Activated T-cell treated with anti-CD3 and anti-CD28 coated beads, Interleukin-2, amount 50 U/mL, for 1 hour (primary cell): ENCODE data around the gene SPDYE11.
"Not testable (repeated sequence)": the region's sequence is repeated elsewhere in the genome, so short reads cannot be mapped to it uniquely, and the experiment has no call there.

Experiments
- DNase-seq: peaks from one replicate; pipeline ENCODE4 v3.0.0-alpha.2; 2020

The SPDYE11 gene, protein sequence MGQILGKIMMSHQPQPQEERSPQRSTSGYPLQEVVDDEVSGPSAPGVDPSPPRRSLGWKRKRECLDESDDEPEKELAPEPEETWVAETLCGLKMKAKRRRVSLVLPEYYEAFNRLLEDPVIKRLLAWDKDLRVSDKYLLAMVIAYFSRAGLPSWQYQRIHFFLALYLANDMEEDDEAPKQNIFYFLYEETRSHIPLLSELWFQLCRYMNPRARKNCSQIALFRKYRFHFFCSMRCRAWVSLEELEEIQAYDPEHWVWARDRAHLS

DNA sequence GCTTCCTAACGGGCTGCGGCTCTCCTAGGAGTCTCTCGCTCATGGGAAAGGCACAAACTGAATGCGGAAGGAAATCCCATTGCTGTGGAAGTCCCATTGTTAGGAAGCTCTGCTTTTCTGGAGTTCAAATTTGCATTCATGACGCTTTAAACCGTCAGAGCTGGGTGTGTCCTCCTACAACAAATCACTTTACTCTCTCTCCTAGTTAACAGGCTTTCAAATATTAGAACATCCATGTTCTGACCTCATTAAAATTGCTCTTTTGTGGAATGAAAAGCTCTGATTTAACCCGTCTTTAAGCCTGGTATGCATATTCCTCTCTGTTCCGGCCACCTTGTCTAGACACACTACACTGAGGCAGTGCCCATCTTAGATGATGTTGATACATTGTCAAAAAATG, at the start of gene SPDYE11:
SPDYE11 (minus strand) TSS at position 101 of the 400 bp plus-strand sequence. CDS start 1,800 bp downstream, outside the sequence.
- DNase-seq: not testable (repeated sequence)

DNA sequence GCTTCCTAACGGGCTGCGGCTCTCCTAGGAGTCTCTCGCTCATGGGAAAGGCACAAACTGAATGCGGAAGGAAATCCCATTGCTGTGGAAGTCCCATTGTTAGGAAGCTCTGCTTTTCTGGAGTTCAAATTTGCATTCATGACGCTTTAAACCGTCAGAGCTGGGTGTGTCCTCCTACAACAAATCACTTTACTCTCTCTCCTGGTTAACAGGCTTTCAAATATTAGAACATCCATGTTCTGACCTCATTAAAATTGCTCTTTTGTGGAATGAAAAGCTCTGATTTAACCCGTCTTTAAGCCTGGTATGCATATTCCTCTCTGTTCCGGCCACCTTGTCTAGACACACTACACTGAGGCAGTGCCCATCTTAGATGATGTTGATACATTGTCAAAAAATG, 28.2 kb upstream of the SPDYE11 start, which contains the start of gene SPDYE9:
SPDYE9 (minus strand) TSS at position 101 of the 400 bp plus-strand sequence. CDS start 1,800 bp downstream, outside the sequence.
- not testable (repeated sequence) for DNase-seq

DNA sequence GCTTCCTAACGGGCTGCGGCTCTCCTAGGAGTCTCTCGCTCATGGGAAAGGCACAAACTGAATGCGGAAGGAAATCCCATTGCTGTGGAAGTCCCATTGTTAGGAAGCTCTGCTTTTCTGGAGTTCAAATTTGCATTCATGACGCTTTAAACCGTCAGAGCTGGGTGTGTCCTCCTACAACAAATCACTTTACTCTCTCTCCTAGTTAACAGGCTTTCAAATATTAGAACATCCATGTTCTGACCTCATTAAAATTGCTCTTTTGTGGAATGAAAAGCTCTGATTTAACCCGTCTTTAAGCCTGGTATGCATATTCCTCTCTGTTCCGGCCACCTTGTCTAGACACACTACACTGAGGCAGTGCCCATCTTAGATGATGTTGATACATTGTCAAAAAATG, 28.0 kb downstream of the SPDYE11 start, which contains the start of gene SPDYE8:
SPDYE8 (minus strand) TSS at position 101 of the 400 bp plus-strand sequence. CDS start 1,800 bp downstream, outside the sequence.
- not testable (repeated sequence) for DNase-seq

DNA sequence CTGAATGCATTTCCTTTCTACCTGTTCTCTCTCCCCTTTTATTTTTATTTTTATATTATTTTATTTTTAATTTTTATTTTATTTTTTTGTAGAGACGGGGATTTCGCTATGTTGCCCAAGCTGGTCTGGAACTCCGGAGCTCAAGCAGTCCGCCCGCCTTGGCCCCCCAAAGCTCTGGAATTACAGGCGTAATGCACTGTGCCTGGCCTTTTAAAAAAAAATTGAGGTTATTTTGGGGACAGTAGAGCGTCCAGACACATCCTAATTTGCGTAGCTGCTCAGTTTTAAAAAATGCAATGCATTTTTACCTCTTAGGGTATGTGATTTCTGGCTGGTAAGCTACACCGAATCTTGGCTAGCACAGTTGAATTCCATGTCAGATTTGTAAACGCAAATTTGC, 51.2 kb downstream of the SPDYE11 start:
- not testable (repeated sequence) for DNase-seq

DNA sequence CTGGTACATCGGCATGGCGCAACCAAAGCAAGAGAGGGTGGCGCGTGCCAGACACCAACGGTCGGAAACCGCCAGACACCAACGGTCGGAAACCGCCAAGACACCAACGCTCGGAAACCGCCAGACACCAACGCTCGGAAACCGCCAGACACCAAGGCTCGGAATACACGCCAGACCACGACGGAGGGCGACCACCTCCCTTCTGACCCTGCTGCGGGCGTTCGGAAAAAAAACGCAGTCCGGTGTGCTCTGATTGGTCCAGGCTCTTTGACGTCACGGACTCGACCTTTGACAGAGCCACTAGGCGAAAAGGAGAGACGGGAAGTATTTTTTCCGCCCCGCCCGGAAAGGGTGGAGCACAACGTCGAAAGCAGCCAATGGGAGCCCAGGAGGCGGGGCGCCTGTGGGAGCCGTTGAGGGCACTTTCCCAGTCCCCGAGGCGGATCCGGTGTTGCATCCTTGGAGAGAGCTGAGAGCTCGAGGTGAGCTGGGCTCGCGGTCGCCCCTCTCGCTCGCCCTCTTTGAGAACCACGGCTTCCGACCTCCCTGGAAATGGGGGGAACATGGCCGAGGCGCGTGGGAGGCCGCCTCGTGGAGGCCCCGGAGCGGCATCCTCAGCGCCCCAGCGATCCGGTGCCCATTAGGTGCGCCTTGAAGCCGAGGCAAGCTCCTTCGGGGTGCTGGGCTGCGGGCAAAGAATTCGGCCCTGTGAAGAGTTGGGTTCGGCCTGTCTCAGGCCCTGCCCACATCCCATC, 51.8 kb downstream of the SPDYE11 start:
- DNase-seq: peak; percentile 89

DNA sequence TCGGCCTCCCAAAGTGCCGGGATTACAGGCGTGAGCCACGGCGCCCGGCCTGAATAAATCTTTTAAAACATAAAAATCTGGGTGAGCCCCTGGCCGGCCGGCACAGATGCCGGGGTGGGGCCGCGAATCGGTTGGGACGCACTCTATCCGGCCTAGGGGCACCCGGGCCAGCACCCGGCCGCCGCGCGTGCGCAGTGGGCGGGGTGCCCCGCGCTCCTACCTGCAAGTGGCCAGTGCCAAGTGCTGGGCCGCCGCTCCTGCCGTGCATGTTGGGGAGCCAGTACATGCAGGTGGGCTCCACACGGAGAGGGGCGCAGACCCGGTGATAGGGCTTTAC, 52.4 kb downstream of the SPDYE11 start:
- peak; percentile 75 for DNase-seq

DNA sequence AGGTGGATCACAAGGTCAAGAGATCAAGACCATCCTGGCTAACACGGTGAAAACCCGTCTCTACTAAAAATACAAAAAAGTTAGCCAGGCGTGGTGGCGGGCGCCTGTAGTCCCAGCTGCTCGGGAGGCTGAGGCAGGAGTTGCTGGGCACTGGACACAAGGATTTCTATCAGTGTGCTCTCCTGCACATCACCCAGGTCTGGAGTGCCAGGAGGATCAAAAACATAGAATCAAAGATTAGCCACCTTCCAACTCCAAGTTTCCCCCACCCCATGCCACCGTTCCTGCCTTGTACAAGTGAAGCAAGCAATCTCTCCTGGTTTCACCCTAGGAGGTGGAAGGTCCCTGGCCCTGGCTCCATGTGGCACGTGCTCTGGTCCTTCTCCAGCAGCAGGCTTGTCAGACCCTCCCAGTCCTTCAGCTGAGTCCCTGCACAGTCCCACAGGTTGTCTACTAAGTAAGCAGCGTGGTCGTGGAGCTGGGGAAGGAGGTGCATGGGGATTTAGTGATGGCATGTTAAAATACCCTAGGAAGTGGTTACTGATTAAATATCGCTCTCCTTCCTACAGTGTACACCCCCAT, 59.7 kb downstream of the SPDYE11 start:
- DNase-seq: not testable (repeated sequence)
